ENCODE measurements around the gene UTP15.

Gene UTP15

DNA sequence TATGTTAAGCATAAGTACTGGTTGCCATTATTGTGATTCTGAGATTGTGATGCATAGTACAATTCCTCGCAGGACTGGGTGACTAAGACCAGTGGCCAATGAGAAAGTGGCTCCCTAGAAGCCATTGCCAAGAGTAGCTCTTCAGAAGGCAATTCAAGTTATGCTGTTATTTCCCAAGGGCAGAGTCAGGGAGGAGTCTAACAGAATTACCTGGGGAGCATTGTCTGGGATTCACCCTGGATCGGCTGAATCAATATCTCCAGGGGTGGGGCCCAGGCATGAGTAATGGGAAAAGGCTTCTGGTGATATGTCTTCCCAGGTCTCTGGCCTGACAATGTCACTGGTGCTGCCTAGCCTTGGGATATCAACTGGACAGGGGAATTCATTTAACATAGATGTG is 49.5 kb downstream of the UTP15 start:
- H3K4me3 ChIP-seq (ENCODE audit: low read depth, low read length) = no peak overlapping the region
- ChIA-PET POLR2A (no interaction called here), CTCF (interaction anchor here (0.7 to 1.1 kb wide), 2 partner anchors 24 to 178 kb away, joined by 3 to 4 read pairs; no protein-coding TSS in a partner anchor)
- DNase-seq (ENCODE audit: low read depth, low spot score) = no peak
- TF ChIP-seq, protein P1, sequence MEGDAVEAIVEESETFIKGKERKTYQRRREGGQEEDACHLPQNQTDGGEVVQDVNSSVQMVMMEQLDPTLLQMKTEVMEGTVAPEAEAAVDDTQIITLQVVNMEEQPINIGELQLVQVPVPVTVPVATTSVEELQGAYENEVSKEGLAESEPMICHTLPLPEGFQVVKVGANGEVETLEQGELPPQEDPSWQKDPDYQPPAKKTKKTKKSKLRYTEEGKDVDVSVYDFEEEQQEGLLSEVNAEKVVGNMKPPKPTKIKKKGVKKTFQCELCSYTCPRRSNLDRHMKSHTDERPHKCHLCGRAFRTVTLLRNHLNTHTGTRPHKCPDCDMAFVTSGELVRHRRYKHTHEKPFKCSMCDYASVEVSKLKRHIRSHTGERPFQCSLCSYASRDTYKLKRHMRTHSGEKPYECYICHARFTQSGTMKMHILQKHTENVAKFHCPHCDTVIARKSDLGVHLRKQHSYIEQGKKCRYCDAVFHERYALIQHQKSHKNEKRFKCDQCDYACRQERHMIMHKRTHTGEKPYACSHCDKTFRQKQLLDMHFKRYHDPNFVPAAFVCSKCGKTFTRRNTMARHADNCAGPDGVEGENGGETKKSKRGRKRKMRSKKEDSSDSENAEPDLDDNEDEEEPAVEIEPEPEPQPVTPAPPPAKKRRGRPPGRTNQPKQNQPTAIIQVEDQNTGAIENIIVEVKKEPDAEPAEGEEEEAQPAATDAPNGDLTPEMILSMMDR (IDR thresholded peaks at IDR 0.05; ENCODE audit: insufficient read depth, low read length, missing control alignments) = no peak

DNA sequence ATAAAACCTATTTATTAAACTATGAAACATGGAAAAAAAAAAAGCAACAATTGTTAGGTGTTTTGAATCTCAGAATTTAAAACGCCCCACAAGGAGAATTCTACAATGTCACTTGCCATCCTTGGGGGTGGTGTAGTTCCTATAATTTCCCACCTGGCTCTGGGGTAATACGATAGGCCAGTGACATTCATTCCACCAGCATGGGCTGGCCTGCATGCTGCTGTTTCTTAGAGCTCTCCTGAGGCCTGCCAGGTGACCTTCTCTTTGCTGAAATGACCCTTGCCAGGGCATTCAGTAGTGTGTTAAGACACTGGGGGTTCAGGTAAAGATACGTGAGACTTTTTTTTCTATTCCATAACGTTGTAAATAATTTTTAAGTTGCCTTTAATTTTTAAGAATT is 50.4 kb downstream of the UTP15 start:
- TF ChIP-seq, protein P1 (IDR thresholded peaks at IDR 0.05; ENCODE audit: insufficient read depth, low read length, missing control alignments) = no peak
- DNase-seq (ENCODE audit: low read depth, low spot score) = no peak
- H3K4me3 ChIP-seq (ENCODE audit: low read depth, low read length) = no peak overlapping the region
- ChIA-PET CTCF (interaction anchor here (1.3 kb wide), 1 partner anchor 177 kb away, joined by 3 read pairs; no protein-coding TSS in a partner anchor), POLR2A (no interaction called here)

DNA sequence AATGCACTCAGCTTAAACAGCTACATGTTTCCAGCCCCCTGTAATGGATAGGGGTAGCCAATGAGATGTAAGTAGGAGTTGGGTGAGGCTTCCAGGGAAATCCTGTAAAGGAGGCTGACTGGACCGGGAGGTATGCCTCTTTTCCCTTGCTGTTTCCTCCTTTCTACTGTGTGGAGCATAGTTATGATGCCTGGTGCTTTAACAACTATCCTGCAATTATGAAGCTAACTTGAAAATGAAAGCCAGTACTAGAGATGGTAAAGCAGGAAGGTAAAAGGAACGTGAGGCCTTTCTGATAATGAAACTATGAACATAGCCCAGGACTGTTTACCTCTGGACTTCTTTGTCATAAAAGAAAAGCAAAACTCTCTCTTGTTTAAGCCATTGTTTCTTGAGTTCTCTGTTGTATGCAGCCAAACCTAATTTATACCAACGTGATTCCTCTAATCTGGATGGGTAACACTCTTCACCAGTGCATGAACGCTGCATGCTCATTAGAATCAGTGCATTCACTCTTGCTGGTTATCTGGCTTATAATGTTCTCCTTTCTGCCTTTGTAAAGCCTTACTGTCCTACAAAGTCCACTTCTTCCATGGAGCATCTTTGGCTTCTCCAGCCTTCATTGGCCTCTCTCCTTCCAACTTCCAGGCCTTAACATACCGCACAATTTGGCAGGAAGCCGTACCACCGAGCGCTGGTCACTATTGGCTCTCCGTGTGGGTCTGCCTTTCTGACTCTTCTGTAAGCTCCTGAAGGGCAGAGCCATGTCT is 52.2 kb downstream of the UTP15 start:
- ChIA-PET CTCF (interaction anchor here (1.1 to 1.5 kb wide), 4 partner anchors 21 to 166 kb away, joined by 3 to 6 read pairs (median 4); no protein-coding TSS in a partner anchor), POLR2A (no interaction called here)
- TF ChIP-seq, protein P1 (IDR thresholded peaks at IDR 0.05; ENCODE audit: insufficient read depth, low read length, missing control alignments) = no peak
- H3K4me3 ChIP-seq (ENCODE audit: low read depth, low read length) = no peak overlapping the region
- no peak for DNase-seq (ENCODE audit: low read depth, low spot score)

DNA sequence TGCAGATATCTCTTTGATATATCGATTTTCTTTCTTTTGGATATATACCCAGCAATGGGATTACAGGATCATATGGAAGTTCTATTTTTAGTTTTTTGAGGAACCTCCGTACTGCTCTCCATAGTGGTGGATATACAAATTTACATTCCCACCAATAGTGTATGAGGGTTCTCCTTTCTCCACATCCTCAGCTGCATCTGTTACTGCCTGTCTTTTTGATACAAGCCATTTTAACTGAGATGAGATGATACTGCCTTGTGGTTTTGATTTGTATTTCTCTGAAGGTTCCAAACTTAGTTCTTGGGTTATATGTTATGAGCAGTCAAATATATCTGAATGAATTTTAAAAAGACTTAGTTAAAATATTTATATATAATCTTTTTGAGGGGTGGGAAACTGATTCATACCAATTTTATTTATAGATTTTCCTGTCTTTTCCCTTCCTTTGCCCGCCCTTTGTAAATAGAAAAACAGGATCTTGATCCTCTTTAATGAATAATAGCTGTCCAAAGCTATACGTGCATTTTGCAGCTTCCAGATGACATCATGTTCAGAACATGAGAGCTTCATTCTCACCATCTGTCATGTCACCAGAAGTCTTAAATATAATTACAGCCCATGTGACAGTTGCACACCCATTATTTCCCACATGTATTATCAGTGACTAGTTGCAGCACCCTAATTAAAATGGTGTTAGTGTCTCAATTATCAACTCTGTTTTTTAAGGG is 54.2 kb downstream of the UTP15 start:
- POLR2A ChIA-PET = interaction anchor here (0.7 kb wide), 1 partner anchor 11 kb away, joined by 3 read pairs; no protein-coding TSS in a partner anchor
- DNase-seq (ENCODE audit: low read depth, low spot score) = no peak
- TF ChIP-seq, protein P1 (IDR thresholded peaks at IDR 0.05; ENCODE audit: insufficient read depth, low read length, missing control alignments) = no peak
- H3K4me3 ChIP-seq (ENCODE audit: low read depth, low read length) = no peak overlapping the region
- CTCF ChIA-PET = interaction anchor here (0.9 to 1.0 kb wide), 2 partner anchors 14 to 29 kb away, joined by 5 read pairs; no protein-coding TSS in a partner anchor

DNA sequence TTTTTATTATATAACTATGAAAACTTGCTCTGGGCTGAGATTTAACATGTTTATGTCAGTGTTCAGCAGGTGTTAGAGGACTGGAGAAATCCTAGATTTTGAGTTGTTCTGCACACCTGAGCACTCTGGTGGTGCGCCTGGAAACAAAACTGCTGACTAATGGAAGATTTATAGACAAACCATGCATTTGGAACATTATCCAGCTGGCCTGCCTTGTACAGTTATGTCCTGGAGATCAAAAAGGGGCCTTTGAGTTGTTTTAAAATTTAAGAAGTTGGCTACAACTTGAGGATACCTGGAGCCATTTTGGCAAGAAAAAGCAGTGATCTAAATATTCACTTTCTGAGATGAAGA is 54.8 kb downstream of the UTP15 start:
- H3K4me3 ChIP-seq (ENCODE audit: low read depth, low read length) = no peak overlapping the region
- ChIA-PET POLR2A (no interaction called here), CTCF (interaction anchor here (0.9 to 1.0 kb wide), 2 partner anchors 15 to 30 kb away, joined by 5 read pairs; no protein-coding TSS in a partner anchor)
- TF ChIP-seq, protein P1 (IDR thresholded peaks at IDR 0.05; ENCODE audit: insufficient read depth, low read length, missing control alignments) = no peak
- no peak for DNase-seq (ENCODE audit: low read depth, low spot score)

DNA sequence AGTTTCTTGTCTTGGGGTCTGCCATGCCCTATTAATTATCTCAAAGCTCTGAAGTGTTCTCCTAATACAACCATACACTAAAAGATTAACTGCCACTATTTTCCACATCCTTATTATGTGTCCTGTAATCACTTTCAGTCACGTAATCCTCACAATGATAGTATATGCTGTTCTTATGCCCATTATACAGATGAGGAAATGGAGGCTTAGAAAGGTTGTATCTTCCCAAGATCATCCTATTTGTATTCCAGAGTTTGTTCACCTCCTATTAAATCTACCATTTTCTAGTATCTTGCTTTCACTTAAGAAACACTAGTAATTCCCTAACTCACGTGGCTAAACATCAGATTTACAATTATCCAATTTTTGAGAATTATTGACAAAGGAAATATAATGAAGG is 57.5 kb downstream of the UTP15 start:
- POLR2A ChIA-PET = no interaction called here
- CTCF ChIA-PET = interaction anchor here (2.0 to 2.5 kb wide), 3 partner anchors 25 to 70 kb away, joined by 5 to 9 read pairs (median 9); no protein-coding TSS in a partner anchor
- TF ChIP-seq, protein P1 (IDR thresholded peaks at IDR 0.05; ENCODE audit: insufficient read depth, low read length, missing control alignments) = no peak
- H3K4me3 ChIP-seq (ENCODE audit: low read depth, low read length) = no peak overlapping the region
- DNase-seq (ENCODE audit: low read depth, low spot score) = no peak
